ENCODE data around the gene MVP.

MVP gene

GRCh38 chr16:29804455-29805231, 15.6 kb upstream of the MVP start:
- peak; percentile 48 for DNase-seq

- peak; percentile 99 for DNase-seq
Observed at GRCh38 chr16:29805232-29806098, 14.8 kb upstream of the MVP start.

GRCh38 chr16:29806099-29806579, 14.1 kb upstream of the MVP start, which contains the start of gene MAZ:
MAZ (plus strand) TSS chr16:29806529; CDS start chr16:29806702, 173 bp downstream.
- DNase-seq = peak; percentile 95

GRCh38 chr16:29806641-29807425, 13.4 kb upstream of the MVP start:
- DNase-seq = peak; percentile 60

GRCh38 chr16:29807426-29808218, 12.6 kb upstream of the MVP start:
- DNase-seq = peak; percentile 80

GRCh38 chr16:29808219-29808900, 11.9 kb upstream of the MVP start:
- DNase-seq = no peak

GRCh38 chr16:29809031-29809747, 11.1 kb upstream of the MVP start:
- DNase-seq = no peak

- no peak for DNase-seq
Observed at GRCh38 chr16:29809850-29810698, 10.2 kb upstream of the MVP start.

GRCh38 chr16:29810699-29811169, 9.5 kb upstream of the MVP start:
- DNase-seq = no peak

- peak; percentile 83 for DNase-seq
Observed at GRCh38 chr16:29811170-29811895, 8.9 kb upstream of the MVP start.

GRCh38 chr16:29811896-29812665, 8.2 kb upstream of the MVP start, which contains the start of gene PRRT2:
PRRT2 (plus strand) TSS chr16:29812193; CDS start chr16:29813055, 862 bp downstream.
- DNase-seq = peak; percentile 57

GRCh38 chr16:29812754-29813643, 7.3 kb upstream of the MVP start:
- DNase-seq = no peak

GRCh38 chr16:29813644-29814562, 6.4 kb upstream of the MVP start:
- no peak for DNase-seq

GRCh38 chr16:29814592-29814991, 5.7 kb upstream of the MVP start:
- DNase-seq = no peak

GRCh38 chr16:29815032-29815721, 5.1 kb upstream of the MVP start:
- peak; percentile 9 for DNase-seq

Data from DMS79 (cell line).